NCI-H345 treated with DMSO at 0.1 percent for 48 hours (cell line): ENCODE measurements around the gene CPVL.

Experiments
- DNase-seq: peaks from one replicate; lab custom pipeline; 2025; ENCODE audit not compliant: unreplicated experiment; lab: John Stamatoyannopoulos, UW

Gene CPVL

DNA sequence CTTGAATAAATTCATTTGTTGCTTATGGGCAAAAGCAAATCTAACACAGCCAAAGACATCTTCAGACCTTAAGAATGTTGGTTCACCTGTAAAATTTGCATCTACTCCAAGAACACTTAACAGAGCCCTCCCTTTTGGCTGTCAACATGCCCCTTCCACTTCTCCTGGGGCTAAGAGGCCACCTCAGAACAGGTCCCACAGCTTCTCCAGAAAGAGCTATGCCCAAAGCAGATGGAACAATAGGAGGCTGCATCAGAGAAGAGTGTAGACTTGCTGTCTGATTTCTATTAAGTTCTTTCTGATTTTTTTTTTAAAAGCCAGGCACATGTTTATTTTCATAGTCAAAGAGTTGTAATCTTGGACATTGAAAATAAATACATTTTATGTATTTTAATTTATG lies 162.1 kb downstream of the CPVL start:
- DNase-seq = no peak

DNA sequence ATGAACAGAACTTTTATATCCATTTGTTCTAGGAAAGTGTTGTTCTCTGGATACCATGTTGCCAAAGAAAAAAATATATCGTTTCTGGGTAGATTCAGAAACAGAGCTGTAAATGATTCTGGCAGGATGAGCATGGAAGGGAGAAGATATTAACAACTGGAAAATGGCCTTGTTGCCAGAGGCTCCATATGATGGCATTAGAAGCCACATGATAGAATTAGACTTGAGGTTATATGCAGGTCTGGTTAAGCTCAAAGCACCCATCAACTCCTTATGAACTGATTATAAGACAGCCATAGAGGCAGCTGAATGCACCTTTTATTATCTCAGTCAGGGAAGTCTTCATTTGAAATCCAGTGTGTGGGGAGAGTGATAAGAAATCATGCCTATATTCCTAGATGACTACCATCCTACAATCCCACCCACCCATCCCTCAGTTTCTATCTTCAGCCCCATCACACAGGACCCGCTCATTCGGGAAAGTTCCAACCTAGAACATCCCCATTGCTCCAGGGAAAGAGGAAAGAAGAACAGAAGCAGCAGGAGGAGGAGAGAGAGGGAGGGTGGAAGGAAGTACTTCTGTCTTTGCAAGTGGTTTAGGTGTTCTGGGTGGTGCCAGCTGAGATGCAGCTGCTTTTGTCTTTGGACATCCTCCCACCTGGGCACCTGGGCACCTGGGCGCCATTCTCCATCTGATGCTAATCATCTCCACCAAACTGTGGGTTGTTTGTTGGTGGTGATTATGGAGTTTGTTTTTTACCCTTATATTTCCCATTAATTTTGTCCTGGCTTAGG lies 162.7 kb downstream of the CPVL start:
- no peak for DNase-seq

DNA sequence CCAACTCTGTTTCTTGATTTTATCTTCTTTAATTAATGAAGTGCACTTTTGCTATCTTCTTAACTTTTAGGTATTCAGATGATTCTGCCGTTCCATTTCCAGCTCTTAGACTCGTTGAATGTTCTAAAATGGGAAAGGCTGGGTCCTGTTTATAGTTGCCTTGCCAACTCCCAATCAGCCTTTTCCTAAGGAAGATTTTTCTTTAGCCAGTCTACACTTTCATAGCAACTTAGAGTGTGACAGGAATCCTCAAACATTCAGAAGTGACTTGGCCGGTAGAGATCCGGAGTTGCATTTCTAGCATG lies 165.2 kb downstream of the CPVL start:
- no peak for DNase-seq

DNA sequence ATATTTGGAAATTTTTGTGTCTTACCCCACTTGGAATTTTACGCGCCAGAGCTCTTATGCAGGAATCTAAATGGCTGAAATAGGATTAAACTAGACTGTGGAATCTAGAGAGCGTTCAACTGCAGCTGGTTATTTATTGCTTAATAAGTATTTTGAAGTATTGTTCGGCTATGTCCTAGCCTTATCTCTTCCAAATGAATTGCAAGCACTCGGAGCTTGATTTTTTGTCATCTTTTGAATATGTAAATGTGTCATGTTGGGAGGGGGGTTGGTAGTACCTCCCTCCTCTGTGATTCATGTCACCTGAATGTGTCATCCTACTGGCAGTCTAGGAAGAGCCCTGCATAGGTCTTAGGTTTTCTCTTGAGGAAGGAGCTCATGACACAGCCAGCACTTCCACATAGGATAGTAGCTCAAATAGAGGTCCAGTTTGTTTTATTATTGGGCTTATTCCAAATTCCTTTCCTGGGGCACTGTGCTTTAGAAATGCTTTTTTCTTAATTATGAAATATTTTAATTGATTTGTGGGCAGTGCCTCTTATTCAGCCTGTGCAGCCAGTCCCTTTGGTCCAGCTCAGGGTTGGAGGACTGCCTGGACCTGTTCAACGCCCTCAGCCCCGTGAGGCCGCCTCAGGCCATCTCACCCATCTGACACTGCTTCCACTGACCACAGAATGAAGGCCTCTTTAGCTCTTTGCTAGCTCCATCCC lies 165.7 kb downstream of the CPVL start:
- DNase-seq = no peak

DNA sequence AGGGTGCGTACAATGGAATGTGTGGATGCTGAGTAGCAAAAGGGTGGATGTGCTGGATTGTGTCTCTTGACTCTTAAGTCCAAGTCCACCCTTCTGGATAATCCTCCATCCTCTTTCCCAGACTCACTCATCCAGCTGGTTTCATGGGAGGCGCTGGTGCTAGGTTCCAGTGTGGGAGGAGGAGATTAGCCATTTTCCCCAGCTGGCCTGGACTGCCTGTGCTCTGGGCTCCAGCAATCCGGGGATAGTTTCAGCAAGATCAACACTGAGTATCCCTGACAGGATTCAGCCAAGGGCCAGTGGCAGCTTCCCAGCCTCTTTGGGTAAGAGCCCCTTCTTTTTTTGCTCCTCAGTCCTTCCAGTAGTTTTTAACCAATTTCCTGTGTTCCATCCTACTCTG lies 166.6 kb downstream of the CPVL start:
- no peak for DNase-seq

DNA sequence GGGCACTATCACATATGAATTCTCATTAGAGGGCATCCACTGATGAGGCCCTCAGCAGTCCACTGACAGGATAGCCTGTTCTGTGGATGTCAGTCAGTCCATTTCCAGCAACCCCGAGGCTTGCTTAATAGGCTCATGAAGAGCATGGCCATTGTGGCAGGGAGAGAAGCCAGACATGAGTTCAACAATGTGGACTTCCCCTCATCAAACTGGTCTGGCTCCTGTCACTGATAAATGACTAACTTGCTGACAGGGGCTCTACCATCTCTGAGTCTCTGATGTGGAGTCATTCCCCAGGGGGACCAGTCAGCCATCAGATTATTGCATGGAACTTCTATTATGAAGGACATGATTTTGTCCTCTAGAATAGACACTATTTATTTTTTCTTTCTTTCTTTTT lies 168.5 kb downstream of the CPVL start:
- DNase-seq = no peak

DNA sequence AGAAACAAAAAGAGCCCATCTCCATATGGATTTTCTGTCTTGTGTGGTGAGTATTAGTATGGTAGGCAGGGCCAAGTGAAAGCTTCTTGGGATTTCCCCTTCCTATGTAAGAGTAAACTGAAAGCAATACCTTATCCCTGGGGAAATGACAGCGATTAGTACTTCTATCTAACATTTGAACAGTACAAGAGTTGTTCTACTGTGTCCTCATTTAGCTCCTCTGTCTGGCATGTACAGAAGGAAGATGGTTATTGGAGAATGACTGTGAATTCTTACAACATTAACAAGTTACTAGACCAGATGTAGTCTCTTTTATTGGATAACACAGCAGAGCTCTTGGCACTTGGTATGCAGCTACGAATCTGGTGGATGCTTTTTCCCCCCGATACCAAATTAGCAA lies 170.3 kb downstream of the CPVL start:
- DNase-seq = no peak

DNA sequence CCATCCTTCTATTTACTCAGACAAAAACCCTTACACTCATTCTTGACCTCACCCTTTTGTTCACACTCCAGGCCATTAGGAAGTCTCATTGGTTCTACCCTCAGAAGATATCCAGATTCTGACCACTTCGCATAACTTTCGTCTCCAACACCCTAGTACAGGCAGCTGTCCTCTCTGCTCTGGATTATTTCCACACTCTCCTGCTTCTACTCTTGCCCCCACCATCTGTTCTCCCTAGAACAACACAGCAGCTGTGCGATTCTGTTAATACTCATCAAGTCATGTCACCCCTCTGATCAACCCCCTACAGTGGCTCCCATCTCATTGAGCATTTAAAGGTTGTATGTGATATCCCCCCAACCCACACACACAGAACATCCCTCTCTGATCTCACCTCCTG lies 172.7 kb downstream of the CPVL start:
- no peak for DNase-seq

DNA sequence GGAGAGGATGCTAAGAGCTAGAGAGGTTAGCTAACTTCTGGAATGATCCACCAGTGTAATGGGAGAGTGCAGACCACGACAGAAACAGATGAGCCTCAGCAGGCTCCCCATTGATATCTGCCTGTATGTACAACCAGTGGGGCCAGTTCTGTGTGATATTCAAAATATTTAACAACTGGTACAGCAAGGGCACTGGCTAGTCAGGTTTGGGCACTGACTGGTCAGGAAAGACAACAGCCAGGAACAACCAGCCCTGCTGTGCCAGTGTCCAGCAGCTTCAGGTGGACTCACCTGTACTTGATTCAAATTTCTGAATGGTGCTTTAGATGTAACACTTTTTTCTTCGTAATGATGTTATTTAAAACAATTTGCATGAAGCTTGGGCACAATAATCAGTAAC lies 182.3 kb downstream of the CPVL start:
- DNase-seq = no peak

DNA sequence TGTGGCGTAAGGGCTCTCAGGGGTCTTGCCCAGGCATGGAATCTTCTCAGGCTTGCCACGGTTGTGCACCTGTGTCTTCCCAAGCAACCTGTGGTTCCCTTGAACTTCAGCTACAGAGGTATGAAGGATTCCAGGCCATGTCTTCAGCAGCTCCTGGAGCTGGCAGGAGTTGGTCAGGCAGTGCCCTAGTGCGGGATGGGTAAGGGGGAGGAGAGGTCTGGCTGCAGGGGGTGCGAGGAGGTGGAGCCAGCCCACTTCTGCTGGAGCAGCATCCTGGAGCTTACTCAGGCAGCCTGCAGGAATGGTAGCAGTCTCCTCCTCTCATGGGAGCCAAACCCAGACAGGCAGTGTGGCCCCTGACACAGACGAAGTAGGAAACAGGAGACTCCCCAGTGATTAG lies 184.4 kb downstream of the CPVL start:
- no peak for DNase-seq

DNA sequence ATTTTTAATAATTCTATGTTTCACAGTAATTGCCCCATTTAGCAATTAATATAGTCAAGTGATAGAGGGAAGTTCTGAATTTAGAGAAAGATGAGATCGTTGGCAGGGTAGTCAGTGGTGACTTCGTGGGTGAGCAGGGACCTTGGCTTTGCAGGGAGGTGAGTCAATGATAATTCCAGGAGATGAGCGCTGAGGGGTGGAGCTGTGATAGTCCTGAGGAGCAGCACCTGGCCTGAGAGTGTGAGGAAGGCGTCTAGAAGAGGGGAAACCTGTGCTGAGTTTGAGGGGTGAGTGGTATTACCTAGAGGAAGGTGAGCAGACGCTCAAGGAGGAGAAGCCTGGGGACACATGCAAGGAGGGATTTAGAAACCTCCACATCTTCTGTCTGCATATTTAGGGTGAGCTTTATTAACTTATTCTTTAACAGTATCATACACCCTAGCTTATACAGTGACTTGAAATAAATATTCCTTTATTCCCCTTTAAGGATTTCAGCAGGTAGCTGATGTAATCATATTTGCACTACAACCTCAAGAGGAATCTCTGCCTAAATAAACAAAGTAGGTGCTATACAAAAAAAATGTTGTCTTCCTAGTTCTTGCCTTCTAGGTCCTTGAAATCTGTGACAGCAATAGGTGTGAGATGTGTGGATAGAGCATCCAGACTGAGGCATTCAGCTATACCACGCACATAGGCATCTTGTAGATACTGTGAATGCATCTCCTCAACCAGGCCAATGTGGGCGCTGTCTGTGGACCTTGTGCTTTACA lies 186.1 kb downstream of the CPVL start:
- no peak for DNase-seq

DNA sequence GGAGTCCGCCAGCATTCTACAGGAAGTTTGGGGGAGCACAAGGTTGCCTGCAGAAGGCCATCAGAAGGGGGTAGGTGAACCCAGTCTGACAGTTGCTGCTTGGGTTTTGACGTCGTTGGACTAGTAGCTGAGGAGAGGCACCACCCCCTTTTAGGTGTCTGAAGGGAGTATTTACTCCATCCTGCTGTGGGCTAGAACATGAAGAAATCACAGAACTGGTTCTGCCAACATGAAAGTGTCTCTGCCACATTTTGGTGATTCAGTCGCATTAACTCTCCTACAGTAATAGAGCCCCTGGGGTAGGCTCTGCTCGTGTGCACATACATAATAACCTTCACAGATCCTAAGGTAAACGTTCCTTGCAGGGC lies 187.4 kb downstream of the CPVL start:
- peak; percentile 24 for DNase-seq

DNA sequence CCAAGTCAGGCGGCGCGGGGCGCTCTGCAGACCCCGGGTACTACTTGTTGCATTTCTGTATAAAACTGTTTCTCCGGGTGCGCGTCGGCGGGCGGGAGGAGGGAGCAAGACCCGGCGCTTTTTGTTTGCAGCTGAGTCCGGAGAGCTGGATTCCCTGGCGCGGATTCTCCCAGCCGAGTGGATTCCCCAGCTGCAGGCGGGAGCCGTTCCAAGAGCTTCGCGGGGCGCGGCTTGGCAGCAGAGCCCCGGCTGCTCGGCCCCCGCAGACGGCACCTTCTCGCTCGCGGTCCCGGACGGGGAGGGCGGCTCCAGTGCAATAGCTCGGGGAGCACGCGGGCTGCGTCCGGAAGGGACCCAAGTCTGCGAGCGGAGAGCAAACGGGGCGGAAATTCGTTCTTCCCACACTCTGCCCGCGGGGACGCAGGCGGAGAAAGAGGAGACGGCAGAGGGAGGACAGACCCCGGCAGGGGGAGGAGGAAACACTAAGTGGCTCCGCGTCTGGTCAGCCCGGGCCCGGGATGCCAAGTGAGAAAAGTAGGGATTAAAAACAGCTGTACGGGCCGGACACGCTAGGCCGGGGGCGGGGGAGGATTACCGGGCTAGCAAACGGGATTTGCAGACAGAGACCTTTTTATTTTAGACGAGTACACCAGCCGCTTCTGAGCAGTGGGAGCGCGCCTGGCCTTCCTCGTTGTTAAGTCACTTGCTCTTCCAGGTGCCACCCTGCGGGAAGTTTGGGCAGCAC lies 187.9 kb downstream of the CPVL start, which contains the start of gene TRIL:
Gene TRIL, minus strand, starts transcription at position 96 of the 745 bp plus-strand sequence. CDS start 284 bp downstream, outside the sequence.
- DNase-seq = no peak

DNA sequence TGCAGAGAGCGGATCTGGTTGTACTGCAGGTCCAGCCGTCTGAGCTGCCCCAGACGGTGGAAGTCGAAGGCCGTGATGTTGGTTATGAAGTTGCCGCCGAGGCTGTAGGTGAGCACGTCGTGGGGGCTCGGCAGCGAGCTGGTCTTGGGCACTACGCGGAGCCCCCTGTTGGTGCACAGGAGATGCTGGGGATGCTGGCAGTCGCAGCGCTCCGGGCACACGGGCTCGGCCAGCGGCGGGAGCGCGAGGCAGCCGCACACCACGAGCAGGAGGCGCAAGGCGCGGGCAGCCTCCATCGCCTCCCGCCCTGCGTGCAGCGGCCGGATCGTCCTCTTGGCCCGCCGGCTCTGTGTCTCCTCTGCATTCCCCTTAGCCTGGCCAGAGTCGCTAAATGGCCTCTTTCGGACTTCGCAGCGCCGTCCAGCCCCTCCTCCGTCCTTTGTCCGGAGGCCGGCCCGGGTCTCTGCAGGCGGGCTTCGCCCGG lies 188.5 kb downstream of the CPVL start:
- no peak for DNase-seq

DNA sequence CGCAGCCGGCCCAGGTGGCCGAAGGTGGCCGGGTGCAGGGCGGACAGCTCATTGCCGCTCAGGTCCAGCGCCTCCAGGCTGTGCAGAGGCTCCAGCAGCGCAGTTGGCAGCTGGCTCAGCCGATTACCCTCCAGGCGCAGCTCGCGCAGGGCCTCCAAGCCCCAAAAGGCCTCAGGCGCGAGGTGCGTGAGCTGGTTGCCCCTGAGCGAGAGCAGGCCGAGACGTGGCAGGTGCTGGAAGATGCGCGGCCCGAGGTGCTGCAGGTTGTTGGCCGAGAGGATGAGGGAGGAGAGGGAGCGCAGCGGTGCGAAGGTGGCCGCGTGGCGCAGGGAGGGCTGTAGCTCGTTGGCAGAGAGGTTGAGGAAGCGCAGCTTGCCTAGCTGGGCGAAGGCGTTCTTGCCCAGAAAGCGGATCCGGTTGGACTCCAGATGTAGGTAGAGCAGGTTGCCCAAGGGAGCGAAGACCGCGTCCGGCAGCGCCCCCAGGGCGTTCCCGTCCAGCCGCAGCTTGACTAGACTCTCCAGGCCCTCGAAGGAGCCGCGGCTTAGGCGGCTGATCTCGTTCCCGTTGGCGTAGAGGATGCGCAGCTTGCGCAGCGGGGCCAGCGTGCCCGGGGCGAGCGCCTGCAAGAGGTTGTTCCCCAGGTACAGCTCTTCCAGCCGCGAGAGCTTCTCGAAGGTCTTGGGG lies 189.1 kb downstream of the CPVL start:
- no peak for DNase-seq

DNA sequence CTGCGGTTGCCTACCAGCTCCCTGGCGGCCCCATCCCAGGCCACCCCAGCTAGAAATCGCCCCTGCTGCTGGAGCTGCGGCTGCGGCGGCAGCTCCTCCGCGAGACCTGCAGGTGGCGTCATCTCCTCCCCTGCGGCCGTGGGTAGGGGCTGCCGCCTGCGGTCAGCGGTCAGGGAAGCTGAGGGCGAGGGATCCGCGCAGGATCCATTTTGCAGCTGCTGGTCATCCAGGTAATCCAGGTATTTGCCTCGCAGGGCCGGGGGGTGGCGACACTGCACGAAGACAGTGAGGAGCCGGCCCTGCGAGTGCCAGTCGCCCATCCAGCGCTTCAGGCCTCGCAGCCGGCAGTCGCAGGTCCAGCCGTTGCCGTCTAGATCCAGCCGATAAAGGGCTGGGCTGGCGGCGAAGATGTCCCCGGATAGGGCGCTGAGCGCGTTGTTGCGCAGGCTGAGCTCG lies 189.7 kb downstream of the CPVL start:
- peak; percentile 13 for DNase-seq

DNA sequence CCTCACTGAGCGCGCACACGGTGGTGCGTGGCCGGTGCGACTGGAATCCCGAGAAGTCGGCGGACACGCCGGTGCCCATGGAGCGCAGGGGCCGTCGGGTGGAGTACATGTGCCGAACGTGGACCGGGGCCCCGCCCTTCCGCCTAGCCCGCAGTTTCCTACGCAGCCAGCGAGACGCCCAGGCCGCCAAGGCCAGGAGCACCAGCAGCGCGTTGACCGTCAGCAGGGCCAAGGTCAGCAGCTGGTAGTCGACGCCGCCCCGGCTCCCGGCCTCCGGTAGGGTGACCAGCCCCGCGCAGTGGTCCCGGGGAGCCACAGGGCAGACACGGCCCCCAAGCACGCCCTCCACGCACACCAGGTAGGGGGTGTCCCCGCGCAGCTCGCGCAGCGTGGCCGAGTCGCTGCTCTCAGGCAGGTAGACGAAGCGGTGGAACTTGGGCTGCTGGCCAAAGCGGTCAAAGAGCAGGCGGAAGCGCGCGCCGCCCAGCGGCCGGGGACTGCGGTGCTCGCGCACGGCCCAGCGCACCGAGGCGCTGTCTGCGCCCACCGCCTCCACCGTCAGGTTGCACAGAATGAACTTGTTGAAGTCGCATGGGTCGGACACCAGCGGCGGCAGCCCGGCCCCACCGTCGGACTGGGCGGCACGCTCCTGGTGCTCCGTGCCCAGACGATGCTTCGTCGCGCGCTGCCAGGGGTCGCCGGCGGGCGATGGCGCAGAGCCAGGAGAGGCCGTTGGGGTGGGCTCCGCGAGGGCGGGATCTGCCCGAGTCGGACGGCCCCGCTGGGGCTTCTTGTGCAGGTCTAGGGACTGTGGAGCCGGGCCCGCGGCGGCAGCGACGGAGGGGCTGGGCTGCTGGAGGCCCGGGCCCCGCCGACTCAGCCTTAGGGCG lies 190.4 kb downstream of the CPVL start:
- peak; percentile 34 for DNase-seq

DNA sequence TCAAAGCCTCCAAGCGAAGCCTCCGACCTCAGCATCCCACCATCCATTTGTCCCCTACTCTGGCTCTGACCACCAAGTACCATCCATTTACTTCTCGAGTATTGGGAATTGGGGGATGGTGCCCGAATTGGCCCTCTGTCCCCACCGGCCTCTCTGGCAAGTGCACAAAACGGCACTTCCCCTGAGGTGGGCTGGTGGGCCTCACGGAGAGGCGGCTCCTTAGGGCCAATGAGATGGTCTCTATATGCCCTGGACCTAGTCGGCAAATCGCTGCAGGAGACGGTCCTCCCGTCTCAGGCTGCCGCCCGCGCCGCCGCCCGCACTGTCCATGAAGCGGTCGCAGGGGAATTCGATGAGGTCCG lies 191.0 kb downstream of the CPVL start:
- no peak for DNase-seq

DNA sequence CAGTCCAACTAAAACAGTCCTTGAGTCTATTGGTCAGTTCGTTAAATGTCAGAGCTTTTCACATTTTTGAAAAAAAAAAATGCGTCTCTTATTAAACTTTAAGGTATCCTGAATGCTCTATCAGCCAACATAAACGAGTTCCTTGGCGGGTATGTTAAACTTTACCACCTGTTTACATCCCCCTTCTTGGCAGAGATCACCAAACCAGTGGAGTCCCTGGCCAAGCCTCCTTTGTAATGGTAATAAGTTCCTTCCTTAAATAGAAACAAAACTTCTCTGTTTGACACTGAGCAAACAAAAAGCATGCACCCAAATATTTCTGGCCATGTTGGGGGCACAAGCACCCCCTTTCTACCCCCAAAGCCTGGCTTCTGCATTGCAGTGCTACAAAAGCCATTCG lies 191.4 kb downstream of the CPVL start:
- DNase-seq = no peak

DNA sequence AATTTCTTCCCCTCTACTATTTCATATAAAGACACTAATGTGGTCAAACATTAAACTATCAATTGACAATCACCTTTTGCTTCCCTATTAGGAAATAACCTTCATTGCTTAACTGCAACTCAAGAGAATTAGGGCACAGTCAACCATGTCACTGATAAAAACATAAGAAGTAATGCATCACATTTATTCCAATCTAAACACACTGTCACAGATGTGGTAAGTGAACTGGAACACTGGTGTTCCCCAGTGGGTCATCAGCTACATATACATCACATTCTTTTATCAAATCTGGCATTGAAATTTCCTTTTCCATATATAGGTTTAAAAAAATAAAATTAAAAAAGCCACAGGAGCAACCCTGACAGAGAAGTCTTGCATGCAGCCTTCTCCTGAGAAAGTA lies 191.9 kb downstream of the CPVL start:
- no peak for DNase-seq
